Tibial nerve (tissue), 3 donors: Measurements from ENCODE around the gene HEXD.

ENCODE experiments used
- CTCF ChIP-seq, 5 experiments: fragments of 200-600 bp in 3 of 5; fragments of 450-650 bp in 2 of 5; sonication (generic) in 3 of 5; IDR thresholded peaks; one replicate each; pipeline ENCODE4 v1.5.1; 2016 to 2019; ENCODE audit warnings: antibody characterized with exemption in 5 of 5, mild to moderate bottlenecking in 3 of 5, moderate library complexity in 2 of 5
- POLR2A ChIP-seq, 2 donors: fragments of 450-650 bp; IDR thresholded peaks; one replicate each; pipeline ENCODE4 v1.6.1; 2017; ENCODE audit warnings: antibody characterized with exemption in 2 of 2, mild to moderate bottlenecking in 2 of 2, moderate library complexity in 2 of 2

GRCh38 chr17:82384051-82384729, 34.0 kb upstream of the HEXD start:
- TF ChIP-seq CTCF (IDR thresholded peaks at IDR 0.05) (no peak), POLR2A (IDR thresholded peaks at IDR 0.05) (no peak)
